ENCODE measurements around the gene C18orf32. TPM values are rescaled to one million over a fixed set of nuclear protein-coding genes. Genes with fewer than 3 reads are reported as not detected.

C18orf32 gene
- total and polyA plus RNA-seq, 2 donors (not counting 3 experiments of a cell fraction or from before 2014, with no cell fraction given), result 20.4 to 27.4 TPM

DNA sequence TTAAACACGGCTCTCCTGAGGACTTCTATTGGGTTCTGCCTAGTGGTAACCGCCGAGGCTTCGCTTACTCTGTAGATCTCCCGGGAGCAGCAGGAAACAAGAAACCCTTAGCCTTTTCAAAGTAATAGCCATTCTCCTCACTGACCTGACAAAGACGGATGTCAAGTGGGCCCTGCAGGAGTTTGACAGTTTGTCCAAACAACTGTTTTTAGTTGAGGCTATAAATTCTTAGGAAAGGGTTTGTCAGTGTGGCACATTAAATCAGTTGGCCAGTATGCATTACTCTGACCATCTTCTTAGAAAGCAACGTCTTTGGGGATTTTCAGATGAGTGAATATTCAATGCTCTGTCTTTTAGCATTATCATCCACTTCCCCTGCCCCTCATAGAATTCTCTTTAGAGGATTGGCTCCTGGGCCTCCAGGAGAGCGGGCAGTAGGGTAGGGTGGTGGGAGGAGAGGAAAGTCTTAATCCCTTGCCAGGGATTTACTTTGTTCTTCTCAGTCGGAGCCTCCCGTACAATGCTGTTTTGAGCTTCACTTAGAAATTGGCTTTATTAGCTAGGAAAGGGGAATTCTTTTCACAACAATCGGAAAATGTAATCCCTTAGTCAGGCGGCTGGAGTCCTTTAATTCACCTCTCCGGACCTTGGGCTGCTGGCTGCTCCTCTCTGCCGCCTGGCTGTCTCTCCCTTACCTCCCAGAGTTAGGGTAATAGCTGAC is 13.3 kb upstream of the C18orf32 start:
- H3K27ac ChIP-seq (ENCODE audit: insufficient read depth, low read depth, low read length), result no peak overlapping the region
- no peak for FAIRE-seq
- no peak overlapping the region for H3K4me3 ChIP-seq (replicated peaks in 1 of 3; ENCODE audit: insufficient read depth in 1 of 3, low read depth in 1 of 3, low read length in 3 of 3)
- H2AFZ ChIP-seq (ENCODE audit: low read depth, low read length), result no peak overlapping the region
- no peaks in the 10 kb centered on the region for H4K20me1 ChIP-seq (replicated peaks; ENCODE audit: control insufficient read depth, extremely low read depth, insufficient read depth, low read length)
- no TSS peak for BruUV-seq (replicated peaks)
- H3K9me3 ChIP-seq (replicated peaks; ENCODE audit: control insufficient read depth, insufficient read depth, low read length), result no peaks in the 10 kb centered on the region
- H3K4me1 ChIP-seq (ENCODE audit: control insufficient read depth, extremely low read depth, insufficient read depth, low read length), result no peaks in the 10 kb centered on the region
- dilution Hi-C loops (cut with MboI; ENCODE audit: extremely low pct_ligation_motif_present, low sequenced_read_pairs) (loop anchor here (25.0 kb wide), 1 partner anchor 362 kb away; no protein-coding TSS in a partner anchor), intact Hi-C loops (cut with micrococcal nuclease) (no loop called here)
- TF ChIP-seq FOS (IDR thresholded peaks at IDR 0.05; ENCODE audit: borderline replicate concordance, insufficient read depth, low read length), result no peak
- H3K9me1 ChIP-seq (replicated peaks; ENCODE audit: control insufficient read depth, extremely low read depth, insufficient read depth, low read length), result no peaks in the 10 kb centered on the region
- peaks cover 0 to 4% of the 10 kb centered on the region in 2 experiments for H3K27me3 ChIP-seq (ENCODE audit: control insufficient read depth in 2 of 2, insufficient read depth in 2 of 2, low read length in 2 of 2)
- no peak overlapping the region for H3K9ac ChIP-seq (replicated peaks; ENCODE audit: extremely low read depth, insufficient read depth, low read length)
- POLR2A ChIA-PET, result no interaction called here
- no peak for DNase-seq (ENCODE audit: low read depth, low spot score)
- H3K79me2 ChIP-seq (ENCODE audit: control insufficient read depth, insufficient read depth, low read length), result no peaks in the 10 kb centered on the region
- no peaks in the 10 kb centered on the region for H3K36me3 ChIP-seq (ENCODE audit: control insufficient read depth in 2 of 2, extremely low read depth in 1 of 2, insufficient read depth in 2 of 2, low read length in 2 of 2)
- H3K4me2 ChIP-seq (ENCODE audit: insufficient read depth, low read length), result no peak overlapping the region
- CTCF ChIA-PET, result interaction anchor here (0.8 to 1.9 kb wide), 4 partner anchors 10 to 359 kb away, joined by 3 to 15 read pairs (median 3); no protein-coding TSS in a partner anchor

DNA sequence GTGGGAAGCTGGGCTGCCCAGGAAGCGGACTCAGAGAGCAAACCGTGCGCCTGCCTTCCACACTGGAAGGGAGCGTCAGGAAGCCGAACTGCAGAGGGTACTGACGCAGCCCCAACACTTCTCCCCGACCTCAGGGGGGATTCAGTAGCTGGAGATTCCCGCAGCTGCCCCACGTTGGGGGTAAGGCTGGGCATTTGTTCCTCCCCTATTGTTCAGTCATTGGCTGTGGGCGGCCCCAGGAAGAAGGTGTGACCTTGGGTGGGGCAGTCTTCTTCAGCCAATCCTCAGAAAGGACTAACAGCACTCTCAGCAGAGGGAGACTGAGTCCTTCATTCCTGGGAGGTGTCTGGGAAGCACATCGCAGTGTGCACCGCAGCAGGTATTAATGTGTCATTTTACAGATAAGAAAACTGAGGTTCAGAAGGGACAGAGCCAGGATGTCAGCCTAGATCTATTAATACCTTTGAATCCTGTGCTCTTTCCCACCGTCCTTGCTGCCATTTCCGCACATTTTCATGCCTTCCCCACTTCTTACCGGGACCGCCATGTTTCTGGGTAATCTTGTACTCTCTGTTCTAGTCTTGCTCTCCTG is 12.1 kb upstream of the C18orf32 start:
- BruUV-seq (replicated peaks), result no TSS peak
- FAIRE-seq (no peak), DNase-seq (ENCODE audit: low read depth, low spot score) (no peak)
- intact Hi-C loops (cut with micrococcal nuclease), result no loop called here
- no peaks in the 10 kb centered on the region for H4K20me1 ChIP-seq (replicated peaks; ENCODE audit: control insufficient read depth, extremely low read depth, insufficient read depth, low read length)
- H3K27ac ChIP-seq (ENCODE audit: insufficient read depth, low read depth, low read length), result no peak overlapping the region
- TF ChIP-seq JUN (IDR thresholded peaks at IDR 0.05; ENCODE audit: borderline replicate concordance, insufficient read depth, insufficient read length, low read depth) (no peak), FOS (IDR thresholded peaks at IDR 0.05; ENCODE audit: borderline replicate concordance, insufficient read depth, low read length) (no peak), MYC (IDR thresholded peaks at IDR 0.05; ENCODE audit: low read depth, low read length) (no peak), EZH2 (IDR thresholded peaks at IDR 0.05; ENCODE audit: borderline replicate concordance, low read depth, low read length, severe bottlenecking) (no peak)
- TF ChIP-seq, protein P1, sequence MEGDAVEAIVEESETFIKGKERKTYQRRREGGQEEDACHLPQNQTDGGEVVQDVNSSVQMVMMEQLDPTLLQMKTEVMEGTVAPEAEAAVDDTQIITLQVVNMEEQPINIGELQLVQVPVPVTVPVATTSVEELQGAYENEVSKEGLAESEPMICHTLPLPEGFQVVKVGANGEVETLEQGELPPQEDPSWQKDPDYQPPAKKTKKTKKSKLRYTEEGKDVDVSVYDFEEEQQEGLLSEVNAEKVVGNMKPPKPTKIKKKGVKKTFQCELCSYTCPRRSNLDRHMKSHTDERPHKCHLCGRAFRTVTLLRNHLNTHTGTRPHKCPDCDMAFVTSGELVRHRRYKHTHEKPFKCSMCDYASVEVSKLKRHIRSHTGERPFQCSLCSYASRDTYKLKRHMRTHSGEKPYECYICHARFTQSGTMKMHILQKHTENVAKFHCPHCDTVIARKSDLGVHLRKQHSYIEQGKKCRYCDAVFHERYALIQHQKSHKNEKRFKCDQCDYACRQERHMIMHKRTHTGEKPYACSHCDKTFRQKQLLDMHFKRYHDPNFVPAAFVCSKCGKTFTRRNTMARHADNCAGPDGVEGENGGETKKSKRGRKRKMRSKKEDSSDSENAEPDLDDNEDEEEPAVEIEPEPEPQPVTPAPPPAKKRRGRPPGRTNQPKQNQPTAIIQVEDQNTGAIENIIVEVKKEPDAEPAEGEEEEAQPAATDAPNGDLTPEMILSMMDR (IDR thresholded peaks at IDR 0.05; ENCODE audit: extremely low read depth in 1 of 2, insufficient read depth in 1 of 2, low read depth in 1 of 2, low read length in 2 of 2), result no peak
- TF ChIP-seq, protein P2, sequence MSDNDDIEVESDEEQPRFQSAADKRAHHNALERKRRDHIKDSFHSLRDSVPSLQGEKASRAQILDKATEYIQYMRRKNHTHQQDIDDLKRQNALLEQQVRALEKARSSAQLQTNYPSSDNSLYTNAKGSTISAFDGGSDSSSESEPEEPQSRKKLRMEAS (IDR thresholded peaks at IDR 0.05; ENCODE audit: insufficient read depth, insufficient read length), result no peak
- H3K4me1 ChIP-seq (ENCODE audit: control insufficient read depth, extremely low read depth, insufficient read depth, low read length), result peaks cover 6% of the 10 kb centered on the region
- H3K9ac ChIP-seq (replicated peaks; ENCODE audit: extremely low read depth, insufficient read depth, low read length), result no peak overlapping the region
- no peak overlapping the region for H3K4me2 ChIP-seq (ENCODE audit: insufficient read depth, low read length)
- H3K27me3 ChIP-seq (ENCODE audit: control insufficient read depth in 2 of 2, insufficient read depth in 2 of 2, low read length in 2 of 2), result peaks cover 0 to 4% of the 10 kb centered on the region in 2 experiments
- no peaks in the 10 kb centered on the region for H3K36me3 ChIP-seq (ENCODE audit: control insufficient read depth in 2 of 2, extremely low read depth in 1 of 2, insufficient read depth in 2 of 2, low read length in 2 of 2)
- no peak overlapping the region for H3K4me3 ChIP-seq (replicated peaks in 1 of 3; ENCODE audit: insufficient read depth in 1 of 3, low read depth in 1 of 3, low read length in 3 of 3)
- H2AFZ ChIP-seq (ENCODE audit: low read depth, low read length), result no peak overlapping the region
- ChIA-PET POLR2A (no interaction called here), CTCF (no interaction called here)
- H3K79me2 ChIP-seq (ENCODE audit: control insufficient read depth, insufficient read depth, low read length), result no peaks in the 10 kb centered on the region
- no peaks in the 10 kb centered on the region for H3K9me3 ChIP-seq (replicated peaks; ENCODE audit: control insufficient read depth, insufficient read depth, low read length)
- no peaks in the 10 kb centered on the region for H3K9me1 ChIP-seq (replicated peaks; ENCODE audit: control insufficient read depth, extremely low read depth, insufficient read depth, low read length)
- dilution Hi-C loops (cut with MboI; ENCODE audit: extremely low pct_ligation_motif_present, low sequenced_read_pairs), result no loop called here

Data from endothelial cell of umbilical vein (primary cell).